ENCODE measurements around the gene KIDINS220.
"Not testable (repeated sequence)": the region's sequence is repeated elsewhere in the genome, so short reads cannot be mapped to it uniquely, and the experiment has no call there.

KIDINS220 gene

GRCh38 chr2:8754106-8754776, 83.2 kb downstream of the KIDINS220 start:
- no peak for DNase-seq (ENCODE audit: low read depth)

- DNase-seq (ENCODE audit: low read depth), result no peak
These were observed 83.8 kb downstream of the KIDINS220 start for GRCh38 chr2:8753609-8754008.

GRCh38 chr2:8752385-8752784, 85.0 kb downstream of the KIDINS220 start:
- DNase-seq (ENCODE audit: low read depth), result no peak

- DNase-seq (ENCODE audit: low read depth), result no peak
These were observed 87.2 kb downstream of the KIDINS220 start for GRCh38 chr2:8750221-8750620.

- DNase-seq (ENCODE audit: low read depth), result no peak
These were observed 94.2 kb downstream of the KIDINS220 start for GRCh38 chr2:8743261-8743660.

- DNase-seq (ENCODE audit: low read depth), result no peak
These were observed 97.3 kb downstream of the KIDINS220 start for GRCh38 chr2:8740136-8740535.

- no peak for DNase-seq (ENCODE audit: low read depth)
These were observed 99.7 kb downstream of the KIDINS220 start for GRCh38 chr2:8737571-8738175.

GRCh38 chr2:8732601-8733000, 104.8 kb downstream of the KIDINS220 start:
- DNase-seq (ENCODE audit: low read depth), result no peak

GRCh38 chr2:8729939-8730338, 107.5 kb downstream of the KIDINS220 start:
- DNase-seq (ENCODE audit: low read depth), result no peak

GRCh38 chr2:8729101-8729500, 108.3 kb downstream of the KIDINS220 start:
- DNase-seq (ENCODE audit: low read depth), result not testable (repeated sequence)

- DNase-seq (ENCODE audit: low read depth), result no peak
These were observed 109.0 kb downstream of the KIDINS220 start for GRCh38 chr2:8728305-8729015.

- DNase-seq (ENCODE audit: low read depth), result no peak
These were observed 111.6 kb downstream of the KIDINS220 start for GRCh38 chr2:8725838-8726237.

- no peak for DNase-seq (ENCODE audit: low read depth)
These were observed 114.4 kb downstream of the KIDINS220 start for GRCh38 chr2:8722986-8723385.

GRCh38 chr2:8721410-8721809, 116.0 kb downstream of the KIDINS220 start:
- no peak for DNase-seq (ENCODE audit: low read depth)

GRCh38 chr2:8720741-8721140, 116.7 kb downstream of the KIDINS220 start:
- DNase-seq (ENCODE audit: low read depth), result no peak

GRCh38 chr2:8719528-8719927, 117.9 kb downstream of the KIDINS220 start:
- no peak for DNase-seq (ENCODE audit: low read depth)

- no peak for DNase-seq (ENCODE audit: low read depth)
These were observed 122.4 kb downstream of the KIDINS220 start for GRCh38 chr2:8714971-8715370.

- DNase-seq (ENCODE audit: low read depth), result no peak
These were observed 123.1 kb downstream of the KIDINS220 start for GRCh38 chr2:8714283-8714682.

GRCh38 chr2:8710951-8711350, 126.5 kb downstream of the KIDINS220 start:
- no peak for DNase-seq (ENCODE audit: low read depth)

- no peak for DNase-seq (ENCODE audit: low read depth)
These were observed 127.8 kb downstream of the KIDINS220 start for GRCh38 chr2:8709611-8710010.

GRCh38 chr2:8704906-8705305, 132.5 kb downstream of the KIDINS220 start:
- no peak for DNase-seq (ENCODE audit: low read depth)

- DNase-seq (ENCODE audit: low read depth), result no peak
These were observed 135.6 kb downstream of the KIDINS220 start for GRCh38 chr2:8701681-8702379.

- no peak for DNase-seq (ENCODE audit: low read depth)
These were observed 137.6 kb downstream of the KIDINS220 start for GRCh38 chr2:8699839-8700238.
